Neutrophil (primary cell): ENCODE data around the gene FAM13C.
"Not testable (repeated sequence)": the region's sequence is repeated elsewhere in the genome, so short reads cannot be mapped to it uniquely, and the experiment has no call there.

Source experiments
- H3K27ac ChIP-seq: fragments of 200-600 bp; sonication (generic); 2 replicates; pipeline ENCODE4 v1.5.1; 2016; ENCODE audit warnings: mild to moderate bottlenecking, moderate library complexity
- H3K27me3 ChIP-seq: fragments of 200-600 bp; sonication (generic); 2 replicates; pipeline ENCODE4 v1.6.0; 2016; ENCODE audit warnings: mild to moderate bottlenecking
- H3K36me3 ChIP-seq: fragments of 200-600 bp; sonication (generic); 2 replicates; pipeline ENCODE4 v1.5.1; 2017
- H3K4me1 ChIP-seq, 2 experiments: fragments of 200-600 bp in 1 of 2; sonication (generic) in 1 of 2; 1 replicate in 1 of 2; 2 replicates in 1 of 2; pipeline versions ENCODE4 v1.5.1 to v1.6.1; 2013 to 2016; ENCODE audit warnings: low read depth in 1 of 2, low read length in 1 of 2, mild to moderate bottlenecking in 1 of 2, moderate library complexity in 1 of 2; ENCODE audit not compliant: control insufficient read depth in 1 of 2, insufficient read depth in 1 of 2
- H3K4me3 ChIP-seq, 2 experiments: fragments of 200-600 bp in 1 of 2; sonication (generic) in 1 of 2; 1 replicate in 1 of 2; 2 replicates in 1 of 2; pipeline ENCODE4 v1.5.1; 2013 to 2016; ENCODE audit warnings: low read depth in 1 of 2, low read length in 1 of 2, mild to moderate bottlenecking in 1 of 2, moderate library complexity in 1 of 2
- H3K9me3 ChIP-seq: fragments of 200-600 bp; sonication (generic); 2 replicates; pipeline ENCODE4 v1.5.1; 2016
- TF ChIP-seq, protein P1 (sequence below): fragments of 200-600 bp; sonication (generic); IDR thresholded peaks from 2 replicates; pipeline ENCODE4 v1.5.1; 2016; ENCODE audit warnings: antibody characterized with exemption

Gene FAM13C

GRCh38 chr10:59243611-59244195, 118.6 kb downstream of the FAM13C start:
- no peak overlapping the region for H3K27ac ChIP-seq
- no peaks in the 10 kb centered on the region for H3K36me3 ChIP-seq
- H3K27me3 ChIP-seq = no peaks in the 10 kb centered on the region
- H3K4me1 ChIP-seq = no peaks in the 10 kb centered on the region
- no peak overlapping the region for H3K4me3 ChIP-seq
- TF ChIP-seq, protein P1, sequence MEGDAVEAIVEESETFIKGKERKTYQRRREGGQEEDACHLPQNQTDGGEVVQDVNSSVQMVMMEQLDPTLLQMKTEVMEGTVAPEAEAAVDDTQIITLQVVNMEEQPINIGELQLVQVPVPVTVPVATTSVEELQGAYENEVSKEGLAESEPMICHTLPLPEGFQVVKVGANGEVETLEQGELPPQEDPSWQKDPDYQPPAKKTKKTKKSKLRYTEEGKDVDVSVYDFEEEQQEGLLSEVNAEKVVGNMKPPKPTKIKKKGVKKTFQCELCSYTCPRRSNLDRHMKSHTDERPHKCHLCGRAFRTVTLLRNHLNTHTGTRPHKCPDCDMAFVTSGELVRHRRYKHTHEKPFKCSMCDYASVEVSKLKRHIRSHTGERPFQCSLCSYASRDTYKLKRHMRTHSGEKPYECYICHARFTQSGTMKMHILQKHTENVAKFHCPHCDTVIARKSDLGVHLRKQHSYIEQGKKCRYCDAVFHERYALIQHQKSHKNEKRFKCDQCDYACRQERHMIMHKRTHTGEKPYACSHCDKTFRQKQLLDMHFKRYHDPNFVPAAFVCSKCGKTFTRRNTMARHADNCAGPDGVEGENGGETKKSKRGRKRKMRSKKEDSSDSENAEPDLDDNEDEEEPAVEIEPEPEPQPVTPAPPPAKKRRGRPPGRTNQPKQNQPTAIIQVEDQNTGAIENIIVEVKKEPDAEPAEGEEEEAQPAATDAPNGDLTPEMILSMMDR = no peak
- no peaks in the 10 kb centered on the region for H3K9me3 ChIP-seq

GRCh38 chr10:59242991-59243390, 119.4 kb downstream of the FAM13C start:
- Histone ChIP-seq H3K4me1 (no peaks in the 10 kb centered on the region), H3K27ac (no peak overlapping the region), H3K4me3 (no peak overlapping the region), H3K36me3 (no peaks in the 10 kb centered on the region), H3K27me3 (no peaks in the 10 kb centered on the region), H3K9me3 (no peaks in the 10 kb centered on the region)
- TF ChIP-seq, protein P1 = no peak

GRCh38 chr10:59242057-59242456, 120.3 kb downstream of the FAM13C start:
- Histone ChIP-seq H3K27ac (no peak overlapping the region), H3K4me1 (no peaks in the 10 kb centered on the region), H3K9me3 (no peaks in the 10 kb centered on the region), H3K4me3 (no peak overlapping the region), H3K36me3 (no peaks in the 10 kb centered on the region), H3K27me3 (no peaks in the 10 kb centered on the region)
- TF ChIP-seq, protein P1 = no peak

DNA sequence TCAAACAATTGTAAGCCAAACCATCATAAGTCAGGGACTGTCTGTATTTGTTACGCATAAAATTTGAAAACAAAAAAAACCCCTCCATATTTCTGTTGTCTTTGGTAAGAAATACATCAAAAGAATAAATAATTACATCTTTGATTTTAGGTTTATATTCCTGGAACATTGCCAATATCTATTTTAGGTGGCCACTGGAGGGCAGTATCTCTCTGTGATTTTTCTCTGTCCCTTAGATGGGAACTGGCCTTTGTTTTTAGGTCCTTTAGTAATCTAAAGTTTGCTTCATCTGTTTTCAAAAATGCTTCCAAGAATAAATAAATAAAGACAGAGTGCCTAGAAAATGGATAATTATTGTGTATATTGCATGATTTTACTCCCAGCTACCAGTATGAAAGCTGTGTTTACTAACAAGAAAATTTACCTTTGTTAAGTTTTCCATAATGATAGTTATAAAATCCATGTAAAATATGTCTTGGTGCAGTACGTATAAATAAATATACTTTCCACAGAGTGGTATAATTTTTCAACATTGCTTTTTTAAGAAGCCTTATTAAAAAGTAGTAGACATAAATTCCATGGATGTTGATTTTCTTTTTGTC, 121.7 kb downstream of the FAM13C start:
- Histone ChIP-seq H3K4me3 (no peak overlapping the region), H3K27ac (no peak overlapping the region), H3K36me3 (no peaks in the 10 kb centered on the region), H3K4me1 (no peaks in the 10 kb centered on the region), H3K27me3 (no peaks in the 10 kb centered on the region), H3K9me3 (no peaks in the 10 kb centered on the region)
- TF ChIP-seq, protein P1 = no peak

DNA sequence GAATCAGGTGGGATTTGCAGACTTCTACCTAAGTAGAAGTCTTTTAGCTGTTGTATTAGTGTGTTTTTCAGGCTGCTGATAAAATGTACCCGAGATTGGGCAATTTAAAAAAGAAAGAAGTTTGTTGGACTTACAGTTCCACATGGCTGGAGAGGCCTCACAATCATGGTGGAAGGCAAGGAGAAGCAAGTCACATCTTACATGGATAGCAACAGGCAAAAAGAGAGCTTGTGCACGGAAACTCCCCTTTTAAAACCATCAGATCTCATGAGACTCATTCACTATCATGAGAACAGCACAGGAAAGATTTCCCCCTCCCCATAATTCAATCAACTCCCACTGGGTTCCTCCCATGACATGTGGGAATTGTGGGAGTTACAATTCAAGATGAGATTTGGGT, 123.2 kb downstream of the FAM13C start:
- not testable (repeated sequence) for H3K4me1 ChIP-seq, H3K27ac ChIP-seq, H3K27me3 ChIP-seq

DNA sequence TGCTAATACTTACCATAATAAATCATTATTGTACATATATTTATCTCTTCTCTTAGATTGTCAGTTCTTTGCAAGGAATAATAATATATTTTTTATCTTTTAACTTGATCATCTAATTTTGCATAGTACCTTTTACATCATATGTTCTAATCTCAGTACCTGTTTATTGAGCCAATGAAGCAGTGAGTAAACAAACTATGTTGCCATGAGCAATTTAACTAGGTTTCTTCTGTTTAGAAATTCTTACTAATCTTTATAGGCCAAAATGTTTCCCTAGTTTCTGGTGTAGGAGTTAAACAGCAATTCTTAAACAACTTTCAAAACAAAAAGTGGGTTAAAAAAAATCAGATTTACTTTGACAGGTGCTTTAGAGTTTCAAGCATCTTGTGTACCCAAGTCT, 124.6 kb downstream of the FAM13C start:
- H3K27ac ChIP-seq = no peak overlapping the region

More for the DNA sequence above, 123.2 kb downstream of the FAM13C start:
- not testable (repeated sequence) for H3K9me3 ChIP-seq, H3K36me3 ChIP-seq, H3K4me3 ChIP-seq

More for the DNA sequence above, 124.6 kb downstream of the FAM13C start:
- H3K4me1 ChIP-seq = no peaks in the 10 kb centered on the region
- no peak overlapping the region for H3K4me3 ChIP-seq
- H3K27me3 ChIP-seq = no peaks in the 10 kb centered on the region
- TF ChIP-seq, protein P1 = no peak
- no peaks in the 10 kb centered on the region for H3K9me3 ChIP-seq
- no peaks in the 10 kb centered on the region for H3K36me3 ChIP-seq
